DOHH2 (cell line): Measurements from ENCODE around the gene DNAH3.

Experiments
- H3F3A ChIP-seq: fragments of 200-600 bp; sonication (generic), shearing (Covaris generic); 2 replicates; pipeline ENCODE4 v1.6.0; 2016; ENCODE audit warnings: antibody characterized with exemption, mild to moderate bottlenecking; ENCODE audit not compliant: control insufficient read depth, insufficient read depth
- H3K27ac ChIP-seq: fragments of 200-600 bp; sonication (generic); 2 replicates; pipeline ENCODE4 v1.5.1; 2014; ENCODE audit warnings: low read depth, mild to moderate bottlenecking, low read length, moderate library complexity
- H3K27me3 ChIP-seq: fragments of 200-600 bp; sonication (generic); 2 replicates; pipeline ENCODE4 v1.6.1; 2014; ENCODE audit warnings: mild to moderate bottlenecking, low read length, mixed read lengths; ENCODE audit not compliant: control insufficient read depth
- H3K36me3 ChIP-seq: fragments of 200-600 bp; sonication (generic); 2 replicates; pipeline ENCODE4 v1.6.1; 2014; ENCODE audit warnings: mild to moderate bottlenecking, low read length, moderate library complexity, mixed read lengths; ENCODE audit not compliant: control insufficient read depth
- H3K4me1 ChIP-seq: fragments of 200-600 bp; sonication (generic); 2 replicates; pipeline ENCODE4 v1.6.1; 2014; ENCODE audit warnings: mild to moderate bottlenecking, low read length, mixed read lengths; ENCODE audit not compliant: control insufficient read depth
- H3K4me2 ChIP-seq: fragments of 200-600 bp; sonication (generic); 2 replicates; pipeline ENCODE4 v1.6.0; 2014; ENCODE audit warnings: mild to moderate bottlenecking, low read length, moderate library complexity
- H3K4me3 ChIP-seq: fragments of 200-600 bp; sonication (generic); 2 replicates; pipeline ENCODE4 v1.5.1; 2014; ENCODE audit warnings: mild to moderate bottlenecking, low read length, mixed read lengths
- H3K79me2 ChIP-seq: fragments of 200-600 bp; sonication (generic); 2 replicates; pipeline ENCODE4 v1.6.1; 2014; ENCODE audit warnings: mild to moderate bottlenecking, low read length, mixed read lengths; ENCODE audit not compliant: control insufficient read depth
- H3K9me2 ChIP-seq: fragments of 200-600 bp; sonication (generic); replicated peaks from 2 replicates; pipeline ENCODE4 v1.6.1; 2014; ENCODE audit warnings: mild to moderate bottlenecking, low read length, mixed read lengths; ENCODE audit not compliant: control insufficient read depth
- H3K9me3 ChIP-seq: fragments of 200-600 bp; sonication (generic); 2 replicates; pipeline ENCODE4 v1.6.1; 2014; ENCODE audit warnings: antibody characterized with exemption, low read length, mixed read lengths; ENCODE audit not compliant: control insufficient read depth, insufficient read depth
- H4K20me1 ChIP-seq: fragments of 200-600 bp; sonication (generic); 2 replicates; pipeline ENCODE4 v1.6.0; 2014; ENCODE audit warnings: low read depth, mild to moderate bottlenecking, antibody characterized with exemption, low read length, moderate library complexity; ENCODE audit not compliant: control insufficient read depth, insufficient read depth
- CTCF ChIP-seq: fragments of 200-600 bp; sonication (generic); IDR thresholded peaks from one replicate; pipeline ENCODE4 v1.5.1; 2014; ENCODE audit warnings: antibody characterized with exemption, mild to moderate bottlenecking, low read depth, low read length; ENCODE audit not compliant: poor library complexity, severe bottlenecking
- EZH2phosphoT487 ChIP-seq: fragments of 200-600 bp; sonication (generic); IDR thresholded peaks from 2 replicates; pipeline ENCODE4 v1.6.1; 2017; ENCODE audit warnings: borderline replicate concordance, mild to moderate bottlenecking, antibody characterized with exemption, low read length, moderate library complexity, mixed read lengths

Gene DNAH3

GRCh38 chr16:21023509-21024202 lies 127.0 kb downstream of the DNAH3 start:
- Histone ChIP-seq H3K36me3 (no peaks in the 10 kb centered on the region), H3K27me3 (no peaks in the 10 kb centered on the region), H3K4me2 (no peak overlapping the region), H3F3A (no peaks in the 10 kb centered on the region), H3K4me1 (no peaks in the 10 kb centered on the region), H3K9me2 (no peaks in the 10 kb centered on the region), H3K79me2 (no peaks in the 10 kb centered on the region), H3K9me3 (no peaks in the 10 kb centered on the region), H4K20me1 (no peaks in the 10 kb centered on the region), H3K27ac (no peak overlapping the region), H3K4me3 (no peak overlapping the region)
- TF ChIP-seq CTCF = no peak
- TF ChIP-seq EZH2phosphoT487 = no peak

- Histone ChIP-seq H3K36me3 (no peaks in the 10 kb centered on the region), H3K27me3 (no peaks in the 10 kb centered on the region), H3K9me3 (no peaks in the 10 kb centered on the region), H3K79me2 (no peaks in the 10 kb centered on the region), H3K4me2 (no peak overlapping the region), H3K4me1 (no peaks in the 10 kb centered on the region), H4K20me1 (no peaks in the 10 kb centered on the region), H3K27ac (no peak overlapping the region), H3F3A (no peaks in the 10 kb centered on the region), H3K4me3 (no peak overlapping the region), H3K9me2 (no peaks in the 10 kb centered on the region)
- TF ChIP-seq EZH2phosphoT487 = no peak
Observed at GRCh38 chr16:21021316-21021715, 129.3 kb downstream of the DNAH3 start.

- Histone ChIP-seq H3K4me3 (no peak overlapping the region), H3K9me2 (no peaks in the 10 kb centered on the region), H3K9me3 (no peaks in the 10 kb centered on the region), H3K4me2 (no peak overlapping the region), H3K4me1 (no peaks in the 10 kb centered on the region), H4K20me1 (no peaks in the 10 kb centered on the region), H3K79me2 (no peaks in the 10 kb centered on the region), H3K36me3 (no peaks in the 10 kb centered on the region), H3K27me3 (no peaks in the 10 kb centered on the region), H3K27ac (no peak overlapping the region), H3F3A (no peaks in the 10 kb centered on the region)
- no peak for TF ChIP-seq CTCF
- no peak for TF ChIP-seq EZH2phosphoT487
Observed at GRCh38 chr16:21009815-21010214, 140.8 kb downstream of the DNAH3 start.

- Histone ChIP-seq H3K4me2 (no peak overlapping the region), H3K9me3 (no peaks in the 10 kb centered on the region), H3K27me3 (0 out of 2 replicates have a peak, but pooled peaks cover 4% of the 10 kb centered on the region), H3F3A (no peaks in the 10 kb centered on the region), H3K36me3 (no peaks in the 10 kb centered on the region), H3K4me3 (no peak overlapping the region), H3K27ac (no peak overlapping the region), H3K9me2 (no peaks in the 10 kb centered on the region), H3K79me2 (no peaks in the 10 kb centered on the region), H4K20me1 (no peaks in the 10 kb centered on the region), H3K4me1 (no peaks in the 10 kb centered on the region)
- TF ChIP-seq EZH2phosphoT487 (no peak), CTCF (no peak)
Observed at GRCh38 chr16:21005008-21005407, 145.6 kb downstream of the DNAH3 start.
